GM21515 (cell line): Measurements from ENCODE around the gene SIGLEC12.

Experiments
- ATAC-seq: cut with Tn5 transposase; IDR thresholded peaks from one replicate; pipeline ENCODE4 v1.9.1; 2021; ENCODE audit not compliant: unreplicated experiment

Gene SIGLEC12

DNA sequence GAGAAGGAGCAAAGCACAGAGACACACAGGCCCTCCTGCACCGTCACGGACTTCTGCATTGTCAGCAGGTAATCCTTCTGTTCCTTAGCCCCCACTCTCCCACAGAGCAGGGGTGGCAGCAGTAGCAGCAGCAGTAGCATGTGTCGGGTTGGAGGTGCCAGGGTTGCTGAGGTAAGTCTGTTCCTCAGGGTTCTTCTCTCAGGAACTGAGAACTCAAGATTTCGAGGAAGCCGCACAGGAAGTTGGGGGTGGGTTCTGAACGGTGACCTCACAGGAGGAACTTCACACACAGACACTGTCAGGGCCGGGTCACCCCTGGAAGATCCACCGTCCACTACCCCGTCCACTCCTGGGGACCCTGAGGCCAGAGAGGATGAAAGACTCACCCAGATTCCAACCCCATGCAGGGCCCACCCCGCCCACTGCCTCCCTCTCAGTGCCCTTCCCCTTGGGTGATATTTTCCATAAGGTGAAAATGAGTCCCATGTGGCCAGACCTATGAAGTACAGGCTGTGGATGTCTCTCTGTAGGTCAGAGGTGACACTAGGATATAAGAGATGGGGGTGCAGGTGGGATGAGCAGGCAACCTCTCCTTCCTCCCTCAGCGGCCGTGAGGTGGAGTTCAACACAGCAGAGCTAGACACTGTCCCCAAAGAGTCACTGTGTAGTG lies at the start of gene SIGLEC12:
Gene SIGLEC12, minus strand, starts transcription at position 207 of the 670 bp plus-strand sequence. Its CDS starts 67 bp downstream, at position 140.
- ATAC-seq = no peak

DNA sequence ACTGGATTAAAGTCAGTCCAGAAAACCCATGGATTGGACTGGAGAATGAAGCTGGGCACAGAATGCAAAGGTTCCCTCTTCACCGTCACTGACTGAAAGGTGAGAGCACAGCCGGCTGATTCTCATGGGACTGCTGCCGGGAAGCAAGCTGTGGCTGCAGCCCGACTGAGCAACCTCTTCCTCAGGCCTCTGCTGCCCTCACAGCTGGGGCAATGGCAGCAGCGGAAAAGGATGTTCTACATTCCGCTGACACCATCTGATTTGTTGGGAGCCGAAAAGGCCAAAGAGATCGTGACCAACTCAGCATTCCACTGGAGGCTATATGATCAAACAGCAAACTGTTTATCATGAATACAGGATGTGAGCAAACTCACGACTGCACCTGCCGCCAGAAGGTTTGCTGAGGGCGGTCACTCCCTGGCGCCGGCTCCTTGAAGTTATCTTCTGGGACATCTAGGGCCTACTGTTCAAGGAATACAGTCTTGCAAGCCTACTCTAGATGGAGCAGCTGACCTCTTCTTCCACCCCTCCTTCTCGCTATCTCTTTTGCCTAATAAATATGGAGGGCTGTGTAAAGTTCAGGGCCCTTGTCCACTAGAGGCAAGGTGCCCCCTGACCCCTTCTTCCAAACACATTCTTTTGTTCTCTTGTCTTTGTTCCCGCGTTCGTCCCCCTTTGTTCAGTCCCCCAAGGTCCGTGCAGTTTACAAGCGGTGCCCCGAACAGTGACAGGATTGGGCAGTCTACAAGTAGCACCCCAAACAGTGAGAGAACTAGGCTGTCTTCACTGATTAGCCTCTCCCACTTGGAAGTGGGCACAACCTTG lies 49.5 kb upstream of the SIGLEC12 start:
- no peak for ATAC-seq

DNA sequence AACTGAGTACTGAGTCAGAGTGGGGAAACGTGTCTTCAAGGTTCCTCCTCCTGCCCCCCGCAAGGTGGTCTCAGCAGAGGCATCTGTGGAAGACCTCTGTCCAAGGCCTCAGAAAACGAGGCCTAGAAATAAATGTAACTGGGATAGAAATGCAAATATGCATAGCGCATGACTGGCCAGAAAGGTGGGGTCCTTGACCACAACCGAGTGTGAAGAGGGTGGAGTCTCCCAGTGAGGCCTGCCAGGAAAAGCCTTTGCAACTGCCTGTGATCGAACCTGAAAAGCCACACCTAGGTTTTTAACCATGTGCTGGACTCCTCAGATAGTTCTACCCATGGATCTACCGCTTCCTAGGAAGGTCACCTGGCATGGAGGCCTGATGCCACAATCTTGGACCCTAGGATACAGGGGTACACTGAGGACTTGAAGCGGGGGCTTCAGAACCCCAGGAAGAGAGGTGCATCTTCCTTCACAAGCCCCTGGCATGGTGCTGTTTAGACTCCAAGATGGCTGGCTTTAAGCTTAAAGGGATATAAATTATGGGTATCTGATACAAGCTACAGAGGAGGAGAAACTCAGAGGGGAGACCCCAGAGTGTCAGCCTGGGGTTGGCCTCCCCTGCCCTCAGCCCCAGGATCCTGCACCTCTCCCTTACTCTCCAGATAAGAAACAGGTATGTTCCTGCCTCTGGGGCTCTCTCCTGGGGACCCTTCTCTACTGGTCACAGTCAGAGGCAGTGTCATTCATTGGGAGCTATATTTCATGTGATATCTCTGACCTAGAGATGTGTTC lies 48.1 kb upstream of the SIGLEC12 start:
- ATAC-seq = no peak

GRCh38 chr19:51548891-51549305 lies 47.3 kb upstream of the SIGLEC12 start:
- no peak for ATAC-seq

DNA sequence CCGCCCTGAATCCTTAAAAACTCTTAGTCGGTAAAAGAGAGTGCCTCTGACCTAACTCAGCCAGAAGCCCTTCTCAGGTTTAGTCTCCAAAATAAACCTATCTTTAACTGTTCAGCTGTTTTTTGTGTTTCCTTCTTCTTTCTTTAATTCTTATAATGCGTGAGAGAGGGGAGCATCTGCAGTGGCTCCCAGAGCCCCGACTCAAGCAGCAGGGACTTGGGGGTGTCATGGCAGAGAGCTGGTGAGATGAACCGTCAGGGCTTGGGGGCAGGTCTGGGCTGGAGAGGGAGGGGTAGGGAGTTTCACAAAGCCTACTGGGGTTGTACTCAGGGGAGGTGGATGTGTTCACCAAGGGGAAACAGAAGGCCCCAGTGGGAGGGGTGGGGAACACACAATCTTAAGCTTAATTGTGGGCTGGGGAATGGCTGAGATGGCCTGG lies 46.6 kb upstream of the SIGLEC12 start:
- no peak for ATAC-seq

- ATAC-seq = no peak
These were observed 46.0 kb upstream of the SIGLEC12 start for GRCh38 chr19:51547397-51548212.

GRCh38 chr19:51546650-51547396 lies 45.2 kb upstream of the SIGLEC12 start:
- ATAC-seq = no peak

GRCh38 chr19:51546107-51546649 lies 44.6 kb upstream of the SIGLEC12 start:
- ATAC-seq = no peak

- ATAC-seq = no peak
These were observed 42.4 kb upstream of the SIGLEC12 start for GRCh38 chr19:51544038-51544437.

DNA sequence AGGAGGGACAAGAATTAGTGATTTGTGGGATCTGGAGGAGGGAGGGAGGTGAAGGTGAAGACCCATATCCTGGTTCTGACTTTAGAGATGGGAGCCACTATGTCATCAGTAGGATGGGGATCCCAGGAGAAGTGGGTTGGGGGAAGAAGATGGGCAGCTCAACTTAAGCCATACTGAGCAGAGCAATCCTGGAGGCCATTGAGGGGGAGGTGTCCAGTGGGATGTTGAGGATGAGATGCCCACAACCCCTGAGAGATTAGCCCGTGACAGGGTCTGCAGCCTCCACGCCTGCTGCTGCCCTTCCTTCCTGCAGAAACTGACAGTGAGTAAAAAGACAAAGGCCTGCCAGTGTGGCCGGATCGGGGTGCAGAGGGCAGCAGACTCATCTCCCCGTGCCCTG lies 41.1 kb upstream of the SIGLEC12 start:
- ATAC-seq = no peak

DNA sequence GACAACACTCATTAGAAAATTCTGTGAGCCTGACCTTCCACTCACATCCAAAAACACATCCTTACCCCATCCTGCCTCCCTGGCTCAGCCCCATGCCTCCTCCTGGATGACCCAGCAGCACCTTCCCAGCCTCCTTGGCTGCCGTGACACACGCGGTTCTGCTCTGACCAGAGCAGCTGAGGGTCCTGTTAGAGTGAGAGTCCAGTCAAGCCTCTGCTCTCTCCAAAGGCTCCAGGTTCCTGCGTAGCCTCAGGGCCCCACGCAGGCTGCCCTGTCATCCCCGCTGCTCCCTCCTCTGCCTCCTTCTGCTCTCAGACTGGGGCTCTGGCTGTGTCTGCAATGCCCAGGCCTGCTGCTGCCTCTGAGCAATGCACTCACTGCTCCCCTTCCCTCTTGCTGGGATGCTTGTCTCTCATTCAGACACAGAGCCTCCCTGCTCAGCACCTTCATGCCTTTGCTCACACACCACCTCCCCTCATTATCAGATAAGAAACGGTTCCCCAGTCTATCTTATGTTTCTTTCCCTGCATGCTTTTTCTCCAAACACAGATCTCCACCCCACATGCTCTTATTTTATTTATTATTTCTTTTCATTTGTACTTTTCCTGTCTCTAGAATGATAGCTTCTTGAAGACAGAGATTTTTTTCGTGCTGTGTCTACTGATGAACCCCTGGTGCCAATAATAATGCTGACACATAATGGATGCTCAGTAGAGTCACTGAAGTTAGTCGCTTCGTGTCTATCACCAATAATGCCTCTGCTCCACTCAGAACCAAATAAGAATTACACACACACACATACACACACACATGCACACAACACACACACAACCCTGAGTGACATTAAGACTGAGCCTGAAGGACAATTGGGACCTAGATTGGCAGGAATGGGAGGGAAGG lies 40.1 kb upstream of the SIGLEC12 start:
- no peak for ATAC-seq

GRCh38 chr19:51539821-51540366 lies 38.3 kb upstream of the SIGLEC12 start:
- ATAC-seq = no peak

GRCh38 chr19:51535535-51535934 lies 33.9 kb upstream of the SIGLEC12 start:
- ATAC-seq = no peak

DNA sequence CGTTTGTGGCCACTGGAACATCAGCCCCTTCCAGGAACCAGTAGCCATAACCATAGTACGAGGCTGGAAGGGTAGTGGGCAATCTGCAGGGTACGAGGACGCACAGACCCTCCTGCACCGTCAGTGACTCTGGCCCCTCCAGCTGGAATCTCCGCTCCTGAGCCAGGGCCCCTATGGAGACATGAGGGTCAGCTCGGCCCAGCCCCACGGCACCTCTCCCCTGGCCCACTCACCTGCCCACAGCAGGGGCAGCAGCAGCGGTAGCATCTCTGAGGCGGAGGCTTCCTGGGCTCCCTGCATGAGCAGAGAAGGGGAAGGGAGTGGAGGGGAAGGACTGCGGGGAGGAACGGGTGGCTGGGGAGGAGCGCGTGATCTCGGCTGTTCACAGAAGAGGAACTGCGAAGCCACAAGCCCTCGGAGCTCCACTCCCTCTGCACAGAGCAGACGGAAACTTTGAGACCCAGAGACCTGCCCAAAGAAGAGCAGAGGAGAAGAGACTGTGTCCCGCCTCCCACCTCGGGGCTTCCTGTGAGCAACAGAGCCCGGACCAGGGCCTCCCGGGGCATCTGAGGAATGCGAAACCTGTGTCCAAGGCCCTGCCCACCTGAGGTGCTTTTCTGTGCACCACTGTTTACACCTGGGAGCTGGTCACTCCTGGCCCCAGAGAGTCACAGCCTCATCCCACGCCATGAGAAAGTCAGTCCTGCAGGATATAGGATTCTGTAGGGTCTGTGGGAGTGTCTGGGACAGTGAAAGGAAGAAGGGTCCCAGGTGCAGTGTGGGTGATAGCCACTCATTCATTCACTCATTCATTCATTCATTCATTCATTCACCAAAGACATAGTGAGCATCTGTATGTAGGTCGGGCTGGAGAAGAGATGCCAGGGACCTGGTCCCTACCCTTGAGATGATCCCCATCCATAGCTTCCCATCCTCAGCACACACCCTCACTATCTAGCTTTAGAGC lies 30.0 kb upstream of the SIGLEC12 start, which contains the start of gene SIGLEC6:
Gene SIGLEC6, minus strand, starts transcription at position 322 of the 967 bp plus-strand sequence. Its CDS starts 22 bp downstream, at position 300.
- ATAC-seq = peak; percentile 80

GRCh38 chr19:51530616-51531015 lies 29.0 kb upstream of the SIGLEC12 start:
- no peak for ATAC-seq

DNA sequence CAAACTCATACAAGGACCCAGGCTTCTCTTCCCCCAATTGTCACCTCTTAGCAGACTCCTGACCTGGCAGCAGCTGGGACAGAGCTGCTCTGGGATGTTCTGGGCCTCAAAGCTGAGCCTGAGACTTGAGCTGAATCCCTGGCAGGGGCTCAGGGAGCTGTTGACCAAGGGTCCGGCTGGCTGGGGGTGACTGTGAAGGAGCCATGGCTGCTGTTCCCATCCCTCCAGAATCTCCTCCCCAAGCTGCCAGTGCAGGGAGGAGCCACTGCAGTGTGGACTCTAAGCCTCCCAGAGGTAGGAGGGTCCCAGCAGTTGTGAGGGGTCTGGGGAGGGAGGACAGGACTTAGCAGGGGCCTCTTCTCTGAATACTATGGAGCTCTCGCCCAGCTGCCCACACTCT lies 27.7 kb upstream of the SIGLEC12 start:
- ATAC-seq = no peak

DNA sequence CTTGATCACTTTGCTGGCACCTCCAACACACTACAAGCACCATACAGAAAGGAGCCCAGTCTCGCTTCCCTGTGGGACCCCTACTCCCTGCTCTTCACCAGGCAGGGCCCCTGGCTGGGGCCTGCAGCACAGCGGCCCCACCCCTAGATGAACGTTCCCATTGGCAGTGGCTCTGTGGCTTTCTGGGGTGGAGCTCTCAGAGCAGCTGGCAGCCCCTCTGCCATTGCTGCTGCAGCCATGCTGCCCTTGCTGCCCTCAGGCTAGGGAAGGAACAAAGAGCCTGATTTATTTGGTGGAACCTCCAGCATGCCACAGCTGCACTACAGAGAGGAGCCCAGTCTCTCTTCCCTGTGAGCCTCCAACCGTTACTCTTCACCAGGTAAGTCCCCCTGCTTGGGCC lies 24.1 kb upstream of the SIGLEC12 start:
- no peak for ATAC-seq
